Measurements from ENCODE around the gene IFI16.
"Not testable (repeated sequence)": the region's sequence is repeated elsewhere in the genome, so short reads cannot be mapped to it uniquely, and the experiment has no call there.

The IFI16 gene

GRCh38 chr1:159008744-159009188 is 941 bp upstream of the IFI16 start:
- no peak for DNase-seq

- DNase-seq: peak; percentile 18
Measured at GRCh38 chr1:159009287-159009686, 420 bp upstream of the IFI16 start.

GRCh38 chr1:159010391-159010790 is 684 bp downstream of the IFI16 start:
- no peak for DNase-seq

GRCh38 chr1:159011001-159011400 is 1.3 kb downstream of the IFI16 start:
- not testable (repeated sequence) for DNase-seq

GRCh38 chr1:159011751-159012150 is 2.0 kb downstream of the IFI16 start:
- no peak for DNase-seq

GRCh38 chr1:159012495-159012894 is 2.8 kb downstream of the IFI16 start:
- peak; percentile 22 for DNase-seq

GRCh38 chr1:159014003-159014571 is 4.4 kb downstream of the IFI16 start:
- DNase-seq: no peak

GRCh38 chr1:159014851-159015250 is 5.1 kb downstream of the IFI16 start:
- no peak for DNase-seq

- peak; percentile 77 for DNase-seq
Measured at GRCh38 chr1:159015440-159015909, 5.8 kb downstream of the IFI16 start.

- DNase-seq: no peak
Measured at GRCh38 chr1:159023723-159024122, 14.0 kb downstream of the IFI16 start.

GRCh38 chr1:159025043-159025442 is 15.3 kb downstream of the IFI16 start:
- no peak for DNase-seq

- not testable (repeated sequence) for DNase-seq
Measured at GRCh38 chr1:159026841-159027240, 17.1 kb downstream of the IFI16 start.

- DNase-seq: no peak
Measured at GRCh38 chr1:159030311-159030710, 20.6 kb downstream of the IFI16 start.

- DNase-seq: peak; percentile 55
Measured at GRCh38 chr1:159030877-159031447, 21.3 kb downstream of the IFI16 start.

GRCh38 chr1:159040206-159040605 is 30.5 kb downstream of the IFI16 start:
- peak; percentile 84 for DNase-seq

GRCh38 chr1:159040893-159041724 is 31.4 kb downstream of the IFI16 start:
- DNase-seq: no peak

- DNase-seq: not testable (repeated sequence)
Measured at GRCh38 chr1:159046486-159046885, 36.8 kb downstream of the IFI16 start.

GRCh38 chr1:159051436-159051835 is 41.7 kb downstream of the IFI16 start:
- no peak for DNase-seq

- peak; percentile 27 for DNase-seq
Measured at GRCh38 chr1:159054427-159054826, 44.7 kb downstream of the IFI16 start.

GRCh38 chr1:159055181-159055641 is 45.5 kb downstream of the IFI16 start:
- DNase-seq: no peak

- DNase-seq: no peak
Measured at GRCh38 chr1:159056069-159056698, 46.5 kb downstream of the IFI16 start.

GRCh38 chr1:159058751-159059150 is 49.0 kb downstream of the IFI16 start:
- no peak for DNase-seq

GRCh38 chr1:159065106-159065505 is 55.4 kb downstream of the IFI16 start:
- DNase-seq: no peak
